HG02885 (cell line): Measurements from ENCODE around the gene FCHO2.

Experiments used
- ATAC-seq: cut with Tn5 transposase; IDR thresholded peaks from one replicate; pipeline ENCODE4 v1.9.1; 2021; ENCODE audit warnings: mild to moderate bottlenecking; ENCODE audit not compliant: unreplicated experiment, poor library complexity

The FCHO2 gene

DNA sequence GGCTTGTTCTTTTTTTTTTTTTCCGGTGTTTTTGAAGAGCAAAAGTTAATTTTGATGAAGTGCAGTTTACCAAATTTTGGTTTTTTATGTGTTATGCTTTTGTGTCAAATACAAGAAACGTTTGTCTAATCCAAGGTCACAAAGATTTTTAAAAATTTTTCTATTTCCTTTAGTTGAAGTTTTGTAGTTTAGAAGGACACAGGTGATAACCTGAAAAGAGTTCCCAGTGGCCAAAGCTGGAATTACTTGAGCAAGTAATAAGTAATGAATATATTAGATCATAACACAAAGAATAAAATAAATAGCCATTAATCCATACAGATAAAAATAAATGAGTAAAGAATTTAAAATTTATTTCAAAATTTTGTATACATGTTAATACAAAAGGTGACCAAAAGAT, 71.5 kb downstream of the FCHO2 start:
- no peak for ATAC-seq

DNA sequence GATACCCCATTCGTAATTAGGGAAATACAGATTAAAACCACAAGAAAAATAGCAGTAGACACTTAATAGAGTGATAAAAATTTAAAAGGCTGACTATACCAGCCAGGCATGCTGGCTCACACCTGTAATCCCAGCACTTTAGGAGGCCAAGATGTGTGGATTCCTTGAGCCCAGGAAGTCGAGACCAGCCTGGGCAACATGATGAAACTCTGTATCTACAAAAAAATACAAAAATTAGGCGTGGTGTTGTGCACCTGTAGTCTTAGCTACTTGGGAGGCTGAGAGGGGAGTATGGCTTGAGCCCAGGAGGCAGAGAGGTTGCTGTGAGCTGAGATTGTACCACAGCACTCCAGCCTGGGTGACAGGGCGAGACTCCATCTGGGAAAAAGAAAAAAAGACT, 72.0 kb downstream of the FCHO2 start:
- ATAC-seq, result no peak

DNA sequence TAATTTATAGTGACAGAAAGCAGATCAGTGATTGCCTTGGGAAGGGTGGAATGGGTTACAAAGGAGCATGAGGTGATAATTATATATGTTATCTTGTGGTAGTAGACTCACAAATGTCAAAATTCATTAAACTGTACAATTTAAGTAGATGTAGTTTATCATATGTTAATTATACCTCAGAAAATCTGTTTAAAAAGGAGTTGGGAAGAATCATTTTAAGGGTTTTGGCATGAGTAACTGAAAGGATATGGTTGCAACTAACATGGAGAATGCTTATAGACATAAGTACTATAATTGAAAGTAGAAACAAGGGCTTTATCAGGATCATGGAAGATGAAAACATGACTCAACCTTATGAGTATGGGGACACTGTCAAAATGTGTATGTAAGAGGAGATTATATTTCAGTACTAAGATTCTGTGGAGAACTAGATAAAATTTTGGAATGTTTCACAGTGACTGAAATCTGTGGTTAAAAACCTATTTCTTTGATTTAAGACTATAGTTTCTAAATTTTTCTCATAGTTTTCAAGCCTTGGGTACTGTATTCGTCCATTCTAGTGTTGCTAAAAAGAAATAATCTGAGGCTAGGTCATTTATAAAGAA, 73.3 kb downstream of the FCHO2 start:
- ATAC-seq, result no peak

DNA sequence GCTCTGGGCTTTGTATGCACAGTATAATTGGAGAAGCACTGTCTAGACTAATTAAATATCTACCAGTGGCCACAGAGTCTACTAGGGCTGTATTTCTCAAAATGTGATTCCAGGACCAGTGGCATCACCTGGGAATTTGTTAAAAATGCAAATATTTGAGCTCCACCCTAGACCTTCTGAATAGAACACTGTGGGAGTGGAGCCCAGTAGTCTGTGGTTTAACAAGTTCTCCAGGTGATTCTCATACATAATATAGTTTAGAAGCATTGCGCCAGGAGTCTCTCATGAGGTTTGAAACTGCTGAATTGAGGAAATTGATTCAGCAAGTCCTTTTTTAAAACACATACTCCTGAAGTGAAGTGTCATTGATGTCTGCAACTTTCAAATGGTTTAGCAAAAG, 74.7 kb downstream of the FCHO2 start:
- ATAC-seq, result no peak

DNA sequence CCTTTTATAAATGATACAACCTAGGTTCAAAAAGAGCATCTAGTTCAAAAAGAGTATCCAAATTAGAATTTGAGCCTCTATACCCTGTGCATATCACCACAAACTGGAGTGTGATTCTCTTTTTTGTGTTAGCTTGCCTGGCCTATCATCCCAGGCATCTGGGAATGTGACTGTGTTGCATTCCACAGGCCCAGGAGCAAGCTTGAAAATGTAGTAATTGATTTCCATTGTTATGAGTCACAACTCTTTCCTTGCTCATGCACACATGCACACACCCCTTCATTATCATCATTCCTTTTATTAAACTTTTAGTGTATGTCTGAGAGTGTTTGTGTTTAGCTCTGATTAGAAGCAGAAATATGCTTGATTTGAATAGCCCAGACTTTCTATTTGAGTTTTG, 75.2 kb downstream of the FCHO2 start:
- ATAC-seq, result no peak

DNA sequence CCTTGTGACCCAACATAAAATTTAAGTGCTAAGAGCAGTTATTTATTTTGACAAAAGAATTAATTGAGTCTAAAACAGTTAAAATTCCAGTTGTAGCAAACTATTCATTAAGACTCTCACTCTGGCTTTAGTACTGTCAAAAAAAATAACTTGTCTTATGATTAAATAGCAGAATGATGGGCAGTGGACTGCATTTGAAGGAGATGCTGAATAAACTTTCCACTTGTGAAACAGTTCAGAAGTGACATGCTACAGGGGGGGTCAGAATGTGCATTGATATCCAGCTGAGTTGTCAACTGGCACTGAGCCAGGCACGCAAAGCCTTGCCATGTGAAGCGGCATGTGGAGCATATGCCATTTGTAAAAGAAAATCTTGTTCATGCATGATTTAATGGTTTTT, 76.0 kb downstream of the FCHO2 start:
- no peak for ATAC-seq

DNA sequence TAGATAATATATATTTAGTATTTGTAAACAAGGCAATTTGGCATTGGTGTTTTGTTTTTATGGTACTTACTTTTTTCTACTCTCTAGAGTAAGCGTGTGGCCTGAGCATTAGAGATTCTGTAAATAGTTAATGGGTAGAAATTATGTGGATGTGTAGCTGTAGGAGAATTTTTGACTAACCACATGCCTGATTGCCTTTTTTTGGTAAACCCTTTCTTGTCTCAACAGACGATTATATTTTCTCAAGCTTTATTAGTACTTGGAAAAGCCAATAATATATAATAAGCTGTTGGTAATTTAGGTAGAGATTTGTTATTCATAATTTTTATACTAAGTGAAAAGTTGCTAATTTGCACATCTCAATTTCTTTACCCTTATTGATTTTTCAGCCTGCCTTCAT, 76.8 kb downstream of the FCHO2 start:
- ATAC-seq, result no peak

DNA sequence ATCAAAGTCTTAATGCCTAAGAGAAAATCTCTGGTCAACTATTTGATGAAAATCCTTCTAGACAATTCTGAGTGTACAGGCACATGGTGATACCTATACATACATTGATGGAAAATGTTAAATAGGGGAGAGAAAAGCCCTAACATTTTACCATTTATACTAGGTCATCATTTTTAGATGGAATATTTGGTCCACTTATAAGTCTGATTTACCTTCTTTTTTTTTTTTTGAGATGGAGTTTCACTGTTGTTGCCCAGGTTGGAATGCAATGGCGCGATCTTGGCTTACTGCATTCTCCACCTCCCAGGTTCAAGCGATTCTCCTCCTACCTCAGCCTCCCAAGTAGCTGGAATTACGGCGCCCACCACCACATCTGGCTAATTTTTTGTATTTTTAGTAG, 81.7 kb downstream of the FCHO2 start:
- ATAC-seq, result no peak

DNA sequence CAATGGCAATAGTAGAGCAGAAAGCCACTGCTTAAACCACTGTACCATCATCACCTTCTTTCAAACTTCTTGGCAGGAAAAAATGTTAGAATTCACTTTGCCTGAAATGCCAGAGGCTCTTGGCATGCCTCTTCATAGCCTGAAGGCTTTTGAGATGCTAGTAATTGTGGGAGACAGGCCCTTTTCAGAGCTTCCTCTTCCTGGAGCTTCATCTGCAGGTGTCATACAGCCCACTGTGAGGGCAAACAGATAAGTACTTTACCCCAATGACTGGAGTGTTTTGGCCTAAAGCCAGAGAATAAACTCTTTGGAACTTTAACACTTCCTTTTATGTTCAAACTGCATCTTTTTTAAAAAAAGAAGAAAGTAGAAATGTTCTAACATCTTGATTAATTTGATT, 83.2 kb downstream of the FCHO2 start:
- ATAC-seq, result no peak

DNA sequence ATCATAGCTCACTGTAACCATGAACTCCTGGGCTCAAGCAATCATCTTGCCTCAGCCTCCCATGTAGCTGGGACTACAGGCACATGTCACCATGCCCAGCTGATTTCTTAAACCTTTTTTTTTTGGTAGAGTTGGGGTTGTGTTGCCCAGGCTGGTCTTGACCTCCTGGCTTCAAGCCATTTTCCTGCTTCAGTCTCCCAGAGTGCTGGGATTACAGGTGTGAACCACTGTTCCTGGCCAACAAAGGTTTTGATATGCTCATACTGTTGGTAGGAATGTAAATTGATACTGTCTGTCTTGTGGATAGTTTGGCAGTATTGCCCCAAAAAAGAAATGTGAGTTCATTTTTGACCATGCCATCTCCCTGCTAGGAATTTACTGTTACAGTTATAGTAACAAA, 87.2 kb downstream of the FCHO2 start:
- no peak for ATAC-seq

DNA sequence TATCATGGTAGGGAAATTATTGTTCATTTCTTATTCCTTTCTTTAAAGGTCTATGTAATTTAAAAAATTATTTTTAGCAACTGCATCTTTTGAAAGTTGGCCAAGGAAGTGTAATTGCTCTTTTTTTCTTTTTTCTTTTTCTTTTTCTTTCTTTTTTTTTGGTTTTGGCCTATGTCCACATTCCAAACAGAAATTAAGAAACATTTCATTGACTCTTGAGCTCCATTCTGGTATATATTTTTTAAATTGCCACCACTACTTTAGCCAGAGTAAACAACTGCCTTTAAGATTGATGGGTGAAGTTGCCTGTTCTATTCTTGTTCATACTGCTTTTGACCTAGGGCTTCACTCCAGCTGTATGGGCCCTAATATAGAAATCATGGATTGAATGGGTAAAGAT, 88.7 kb downstream of the FCHO2 start:
- no peak for ATAC-seq

DNA sequence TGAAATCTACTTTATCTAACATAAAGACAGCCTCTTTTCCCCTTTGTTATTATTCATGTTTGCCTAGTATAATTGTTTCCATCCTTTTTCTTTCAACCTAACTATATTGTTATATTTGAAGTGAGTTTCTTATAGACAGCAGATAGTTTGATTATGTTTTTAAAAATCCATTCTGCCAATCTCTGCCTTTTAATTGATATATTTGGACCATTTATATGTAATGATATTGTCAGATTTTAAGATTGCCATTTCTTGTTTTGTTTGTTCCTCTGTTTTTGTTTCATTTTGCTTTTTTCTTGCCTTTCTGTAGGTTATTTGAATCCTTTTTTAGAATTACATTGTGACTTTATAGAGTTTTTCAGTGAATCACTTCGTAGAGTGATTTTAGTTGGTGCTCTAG, 89.8 kb downstream of the FCHO2 start:
- ATAC-seq, result no peak

DNA sequence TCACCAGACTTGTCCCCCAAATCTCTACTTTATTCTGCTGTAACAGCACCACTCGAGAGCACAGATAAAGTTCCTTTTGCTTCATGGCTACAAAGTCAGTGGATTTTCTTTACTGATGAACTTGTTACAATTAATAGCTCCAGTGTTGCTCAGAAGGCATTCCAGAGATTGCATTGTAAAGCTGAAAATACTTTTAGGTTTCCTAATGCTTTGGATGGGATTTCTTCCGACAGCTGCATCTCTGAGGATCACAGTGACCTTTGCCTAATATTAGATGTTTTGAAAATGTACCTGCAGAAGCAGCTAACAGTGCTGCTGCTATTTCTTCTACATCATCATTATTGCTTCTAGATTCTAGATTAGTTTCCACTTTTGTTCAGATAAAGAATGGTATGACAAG, 105.8 kb downstream of the FCHO2 start:
- ATAC-seq, result no peak

DNA sequence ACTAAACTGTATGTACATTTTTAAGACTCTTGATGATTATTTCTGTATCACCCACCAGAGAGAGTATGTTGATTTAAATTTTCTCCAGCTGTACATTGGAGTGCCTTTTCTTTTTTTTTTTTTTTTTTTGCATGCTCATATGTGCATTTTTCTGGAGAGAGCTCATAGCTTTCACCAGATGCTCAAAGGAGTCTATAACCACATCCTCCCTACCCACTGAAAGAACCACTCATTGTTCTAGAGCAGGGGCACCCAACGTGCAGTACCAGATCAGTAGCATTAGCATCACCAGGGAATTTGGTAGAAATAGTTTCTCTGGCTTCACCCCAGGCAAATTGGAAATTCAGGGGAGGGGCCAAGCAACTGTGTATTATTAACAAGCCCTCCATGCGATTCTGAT, 110.6 kb downstream of the FCHO2 start:
- no peak for ATAC-seq

DNA sequence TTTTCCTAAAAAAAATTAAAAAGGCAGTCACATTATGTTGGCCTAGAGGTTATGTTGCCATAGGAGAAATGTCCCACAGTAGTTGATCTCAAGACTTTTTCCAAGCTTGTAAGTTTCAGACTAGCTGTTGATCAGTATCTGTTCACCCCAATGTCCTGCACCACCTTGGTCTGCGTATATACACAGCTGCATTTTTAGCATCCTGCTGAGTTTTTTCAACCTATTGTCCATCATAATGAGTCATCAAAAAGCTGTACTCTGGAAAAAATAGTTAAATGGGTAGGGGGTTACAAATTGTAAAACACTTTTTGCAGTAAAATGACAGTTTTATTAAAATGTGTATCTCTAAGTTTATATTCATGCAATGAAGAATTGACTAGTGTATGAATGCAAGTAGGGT, 111.4 kb downstream of the FCHO2 start:
- no peak for ATAC-seq

DNA sequence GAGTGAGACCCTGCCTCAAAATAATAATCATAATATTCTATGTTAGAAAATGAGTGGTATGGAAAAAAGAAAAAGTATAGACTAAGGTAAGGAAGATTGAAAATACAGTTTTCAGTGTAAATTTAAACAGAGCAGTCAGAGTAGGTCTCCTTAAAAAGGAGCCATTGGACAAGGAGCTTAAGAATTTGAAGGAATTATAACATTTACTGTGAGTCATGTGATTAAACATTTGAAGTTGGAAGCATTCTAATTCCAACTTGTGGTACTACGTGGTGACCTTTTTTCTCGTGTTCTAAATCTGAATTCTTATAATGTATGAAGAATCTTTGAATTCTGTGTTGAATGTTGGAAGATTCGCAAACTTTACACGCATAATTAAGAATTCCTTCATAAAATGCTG, 125.3 kb downstream of the FCHO2 start:
- ATAC-seq, result no peak

DNA sequence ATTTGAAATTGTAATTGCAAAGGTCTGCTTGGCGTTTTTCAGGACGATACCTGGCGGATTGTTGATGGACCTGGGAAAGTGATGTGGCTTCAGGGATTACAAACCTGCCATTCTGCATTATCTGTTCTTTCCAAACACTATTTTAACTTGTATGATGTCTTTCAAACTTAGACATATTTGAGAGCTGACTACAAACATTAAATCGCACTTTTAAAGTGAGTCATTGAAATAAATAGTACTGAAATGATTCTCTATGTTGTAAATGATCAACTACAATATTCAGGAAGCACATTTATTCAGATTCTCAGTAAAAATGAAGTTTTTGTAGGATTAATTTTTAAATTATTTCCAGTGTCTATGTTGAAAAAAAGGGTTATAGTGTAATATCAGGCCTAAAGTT, 132.2 kb downstream of the FCHO2 start:
- no peak for ATAC-seq

DNA sequence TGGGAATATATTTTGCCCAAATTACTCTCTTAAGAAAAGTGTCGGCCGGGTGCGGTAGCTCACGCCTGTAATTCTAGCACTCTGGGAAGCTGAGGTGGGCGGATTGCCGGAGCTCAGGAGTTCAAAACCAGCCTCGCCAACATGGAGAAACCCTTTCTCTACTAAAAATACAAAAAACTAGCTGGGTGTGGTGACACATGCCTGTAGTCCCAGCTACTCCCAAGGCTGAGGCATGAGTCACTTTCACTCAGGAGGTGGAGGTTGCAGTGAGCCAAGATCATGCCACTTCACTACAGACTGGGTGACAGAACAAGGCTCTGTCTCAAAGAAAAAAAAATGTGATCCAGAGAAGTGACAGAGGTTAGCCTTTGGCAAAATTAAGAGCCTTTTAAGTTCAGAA, 138.1 kb downstream of the FCHO2 start:
- no peak for ATAC-seq

DNA sequence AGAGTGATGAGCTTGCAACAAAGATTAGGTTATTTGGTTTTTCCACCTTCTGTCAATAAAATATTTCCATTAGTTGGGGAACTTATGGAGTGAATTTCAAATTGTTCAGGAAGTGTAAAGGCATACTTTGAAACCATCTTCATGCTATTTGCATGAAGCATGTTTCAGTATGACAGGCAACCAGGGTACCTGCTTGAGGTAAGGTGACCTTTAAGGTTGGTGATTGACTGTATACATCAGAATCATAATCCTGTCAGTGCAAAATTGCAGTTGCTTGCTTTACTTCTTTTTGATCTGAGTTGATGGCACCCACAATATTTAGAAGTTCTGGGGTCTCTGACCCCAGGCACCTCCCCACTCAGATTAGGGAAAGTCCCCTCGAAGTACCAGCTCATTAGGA, 138.6 kb downstream of the FCHO2 start:
- ATAC-seq, result no peak

DNA sequence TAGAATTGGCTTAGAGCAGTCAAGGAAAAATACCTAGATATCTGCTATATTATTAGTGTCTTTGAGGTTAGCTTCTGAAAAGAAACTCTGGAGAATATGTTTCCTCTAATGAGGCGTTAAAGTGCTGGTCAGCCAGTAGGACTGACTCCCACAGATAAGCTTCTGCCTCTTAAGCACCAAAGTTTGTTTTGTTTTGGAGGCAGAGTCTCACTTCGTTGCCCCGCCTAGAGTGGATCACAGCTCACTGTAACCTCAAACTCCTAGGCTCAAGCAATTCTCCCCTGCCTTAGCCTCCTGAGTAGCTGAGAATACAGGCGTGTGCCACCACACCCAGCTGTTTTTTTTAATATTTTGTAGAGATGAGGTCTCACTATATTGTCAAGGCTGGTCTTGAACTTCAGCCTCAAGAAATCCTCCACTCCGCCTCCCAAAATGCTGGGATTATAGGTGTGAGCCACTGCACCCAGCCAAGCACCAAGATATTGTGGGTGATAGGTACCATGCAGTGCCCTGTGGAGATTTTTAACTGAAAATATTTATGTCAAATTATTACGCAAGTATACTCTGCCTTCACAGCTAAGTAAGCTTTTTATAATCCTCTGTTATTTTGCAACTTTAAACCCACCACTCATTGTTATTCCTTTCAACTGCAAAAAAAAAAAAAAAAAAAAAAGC, 139.9 kb downstream of the FCHO2 start:
- ATAC-seq, result no peak

DNA sequence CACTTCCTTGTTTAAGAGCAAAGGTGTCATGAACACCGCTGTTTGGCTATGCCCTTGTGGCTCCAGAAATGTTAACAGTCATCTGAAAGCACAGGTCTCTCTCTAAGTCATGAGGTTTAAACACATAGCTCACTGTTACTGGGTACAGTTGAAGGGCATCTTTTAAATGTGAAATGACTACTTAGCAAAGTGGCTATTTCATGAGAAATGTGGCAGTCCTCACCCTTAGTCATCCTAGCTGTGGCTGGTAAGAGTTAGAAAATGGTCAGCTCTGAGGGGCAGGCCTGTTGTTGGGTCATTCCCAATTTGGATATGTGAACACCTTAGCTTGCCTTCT, 140.4 kb downstream of the FCHO2 start:
- no peak for ATAC-seq

DNA sequence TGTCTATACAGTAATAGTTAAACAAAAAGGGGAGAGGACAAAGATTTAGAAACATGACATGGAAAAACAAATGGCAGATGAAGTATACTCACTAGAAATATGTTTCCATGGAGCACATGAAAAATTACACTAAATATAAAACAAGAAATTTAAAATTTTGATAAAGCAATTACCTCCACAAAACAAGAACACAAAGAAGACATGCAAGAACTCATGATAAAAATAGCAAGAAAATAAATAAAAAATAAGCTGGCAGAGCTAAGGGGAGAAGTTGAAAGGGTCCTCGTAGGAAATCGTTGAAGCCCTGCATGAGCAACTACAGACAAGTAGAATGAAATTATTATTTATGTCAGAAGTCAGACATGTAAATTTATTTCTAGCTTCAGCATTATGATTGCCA, 141.9 kb downstream of the FCHO2 start:
- no peak for ATAC-seq

DNA sequence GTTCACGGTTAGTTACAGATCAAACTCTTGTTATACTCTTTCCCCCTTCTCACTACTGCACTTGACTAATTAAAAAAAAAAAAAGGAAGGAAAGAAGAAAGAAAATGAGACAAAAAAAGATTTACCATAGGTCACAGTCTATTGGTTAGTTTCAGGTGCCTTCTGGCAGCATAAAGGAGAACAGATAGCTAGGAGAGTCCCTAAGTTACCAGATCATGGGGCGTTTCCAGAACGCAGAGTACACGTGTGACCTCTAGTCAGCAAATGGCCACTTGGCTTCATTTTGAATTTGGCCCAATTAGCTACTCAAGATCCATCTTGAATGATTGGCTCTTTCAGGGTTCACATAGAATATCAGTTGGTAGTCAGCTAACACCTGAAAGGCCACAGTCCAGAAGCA, 144.3 kb downstream of the FCHO2 start:
- ATAC-seq, result no peak
